Prostate gland (tissue), 2 donors: ENCODE data around the gene DGKI. TPM values are rescaled to one million over a fixed set of nuclear protein-coding genes. Genes with fewer than 3 reads are reported as not detected.

Experiments
- DNase-seq: peaks from one replicate; pipeline ENCODE4 v3.0.0-alpha.2; 2019; ENCODE audit warnings: low spot score
- H3K27ac ChIP-seq, 2 donors: fragments of 200-600 bp; sonication (generic); 2 replicates each; pipeline ENCODE4 v1.5.1; 2017 to 2019
- H3K27me3 ChIP-seq: fragments of 200-600 bp; sonication (generic); replicated peaks from 2 replicates; pipeline ENCODE4 v1.5.1; 2019; ENCODE audit not compliant: insufficient read depth
- H3K36me3 ChIP-seq, 2 donors: fragments of 200-600 bp; sonication (generic); 1 replicate in 1 of 2; 2 replicates in 1 of 2; pipeline versions ENCODE4 v1.5.1 to v1.8.1; 2017 to 2019
- H3K4me1 ChIP-seq: fragments of 200-600 bp; sonication (generic); replicated peaks from 2 replicates; pipeline ENCODE4 v1.5.1; 2019
- H3K4me3 ChIP-seq, 2 donors: fragments of 200-600 bp; sonication (generic); 2 replicates each; pipeline ENCODE4 v1.5.1; 2017 to 2019
- H3K9me3 ChIP-seq: fragments of 200-600 bp; sonication (generic); 2 replicates; pipeline ENCODE4 v1.5.1; 2017
- POLR2A ChIP-seq: fragments of 450-650 bp; IDR thresholded peaks from one replicate; pipeline ENCODE4 v1.6.1; 2016; ENCODE audit warnings: antibody characterized with exemption, mild to moderate bottlenecking
- POLR2AphosphoS5 ChIP-seq: sonication (generic); formaldehyde crosslinking; IDR thresholded peaks from one replicate; pipeline ENCODE4 v1.6.1; 2017; ENCODE audit warnings: antibody characterized with exemption
- WGBS: methylation state at CpG from one replicate; pipeline ENCODE4 v1.1.5; 2018; 5-methylcytosine and 5-hydroxymethylcytosine counted together
- intact Hi-C: fragments of 100-400 bp; cut with DNase I; formaldehyde crosslinking; loops from one replicate; pipeline ENCODE4 v1.14.2; 2022
- total RNA-seq, 2 donors: library from RNA; depleted of rRNA; stranded (reverse); fragments of >200 nt; gene quantifications; one replicate each; pipeline ENCODE4 v1.1.0, GENCODE V29; 2016
- TF ChIP-seq, protein P1 (sequence below), 4 experiments: fragments of 200-600 bp in 2 of 4; fragments of 450-650 bp in 2 of 4; sonication (generic) in 2 of 4; IDR thresholded peaks; 1 replicate in 3 of 4; 2 replicates in 1 of 4; pipeline ENCODE4 v1.5.1; 2016 to 2019; ENCODE audit warnings: antibody characterized with exemption in 4 of 4, mild to moderate bottlenecking in 2 of 4, moderate library complexity in 2 of 4

DGKI gene
- total RNA-seq, 2 donors from 2014 or later = 0.32 to 1.5 TPM

DNA sequence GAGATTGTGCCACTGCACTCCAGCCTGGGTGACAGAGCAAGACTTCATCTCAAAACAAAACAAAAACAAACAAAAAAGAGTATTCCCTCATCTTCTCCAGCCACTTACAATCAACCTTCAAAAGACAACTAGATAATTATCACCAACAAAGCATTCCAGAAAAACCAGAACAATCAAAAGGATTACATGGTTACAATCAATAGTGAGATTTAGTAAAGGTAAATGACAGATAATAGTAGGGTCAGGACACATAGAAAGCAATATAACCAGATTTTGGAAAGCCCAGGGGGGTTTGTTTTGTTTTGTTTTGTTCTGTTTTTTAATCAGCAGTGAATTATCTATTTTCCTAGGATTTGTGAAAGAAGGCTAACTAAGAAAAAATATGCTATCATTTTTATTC, 412.2 kb downstream of the DGKI start:
- Histone ChIP-seq H3K4me3 (no peak overlapping the region), H3K4me1 (no peaks in the 10 kb centered on the region), H3K27me3 (no peaks in the 10 kb centered on the region), H3K36me3 (no peaks in the 10 kb centered on the region), H3K27ac (no peak overlapping the region), H3K9me3 (no peaks in the 10 kb centered on the region)
- TF ChIP-seq POLR2A (no peak), POLR2AphosphoS5 (no peak)
- TF ChIP-seq, protein P1, sequence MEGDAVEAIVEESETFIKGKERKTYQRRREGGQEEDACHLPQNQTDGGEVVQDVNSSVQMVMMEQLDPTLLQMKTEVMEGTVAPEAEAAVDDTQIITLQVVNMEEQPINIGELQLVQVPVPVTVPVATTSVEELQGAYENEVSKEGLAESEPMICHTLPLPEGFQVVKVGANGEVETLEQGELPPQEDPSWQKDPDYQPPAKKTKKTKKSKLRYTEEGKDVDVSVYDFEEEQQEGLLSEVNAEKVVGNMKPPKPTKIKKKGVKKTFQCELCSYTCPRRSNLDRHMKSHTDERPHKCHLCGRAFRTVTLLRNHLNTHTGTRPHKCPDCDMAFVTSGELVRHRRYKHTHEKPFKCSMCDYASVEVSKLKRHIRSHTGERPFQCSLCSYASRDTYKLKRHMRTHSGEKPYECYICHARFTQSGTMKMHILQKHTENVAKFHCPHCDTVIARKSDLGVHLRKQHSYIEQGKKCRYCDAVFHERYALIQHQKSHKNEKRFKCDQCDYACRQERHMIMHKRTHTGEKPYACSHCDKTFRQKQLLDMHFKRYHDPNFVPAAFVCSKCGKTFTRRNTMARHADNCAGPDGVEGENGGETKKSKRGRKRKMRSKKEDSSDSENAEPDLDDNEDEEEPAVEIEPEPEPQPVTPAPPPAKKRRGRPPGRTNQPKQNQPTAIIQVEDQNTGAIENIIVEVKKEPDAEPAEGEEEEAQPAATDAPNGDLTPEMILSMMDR (IDR thresholded peaks at IDR 0.05) = no peak
- intact Hi-C loops = no loop called here
- DNase-seq = no peak

DNA sequence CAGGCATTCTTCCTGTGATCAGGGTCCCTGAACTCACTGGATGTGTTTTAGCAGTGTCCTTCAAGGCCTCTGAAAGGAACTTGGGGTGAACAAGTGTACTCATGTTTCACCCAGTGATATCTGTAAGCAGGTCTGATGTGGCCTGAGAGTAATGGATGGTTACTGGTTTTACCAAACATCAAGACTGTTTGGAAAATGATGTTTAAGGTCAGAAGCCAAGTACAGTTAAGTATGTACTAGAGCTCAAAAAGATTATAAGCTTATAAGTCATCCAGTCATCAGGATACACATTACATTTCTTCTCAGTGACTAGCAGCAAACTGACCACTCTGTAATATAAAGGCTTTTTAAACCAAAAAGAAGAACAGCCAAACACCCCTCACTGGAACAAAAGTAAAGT, 423.5 kb downstream of the DGKI start:
- no peaks in the 10 kb centered on the region for H3K9me3 ChIP-seq
- intact Hi-C loops = no loop called here
- no peaks in the 10 kb centered on the region for H3K4me1 ChIP-seq
- H3K4me3 ChIP-seq = no peak overlapping the region
- DNase-seq = no peak
- no peaks in the 10 kb centered on the region for H3K36me3 ChIP-seq
- H3K27ac ChIP-seq = no peak overlapping the region
- H3K27me3 ChIP-seq = no peaks in the 10 kb centered on the region
- TF ChIP-seq, protein P1 (IDR thresholded peaks at IDR 0.05) = no peak
- no peak for TF ChIP-seq POLR2AphosphoS5
- no peak for TF ChIP-seq POLR2A

DNA sequence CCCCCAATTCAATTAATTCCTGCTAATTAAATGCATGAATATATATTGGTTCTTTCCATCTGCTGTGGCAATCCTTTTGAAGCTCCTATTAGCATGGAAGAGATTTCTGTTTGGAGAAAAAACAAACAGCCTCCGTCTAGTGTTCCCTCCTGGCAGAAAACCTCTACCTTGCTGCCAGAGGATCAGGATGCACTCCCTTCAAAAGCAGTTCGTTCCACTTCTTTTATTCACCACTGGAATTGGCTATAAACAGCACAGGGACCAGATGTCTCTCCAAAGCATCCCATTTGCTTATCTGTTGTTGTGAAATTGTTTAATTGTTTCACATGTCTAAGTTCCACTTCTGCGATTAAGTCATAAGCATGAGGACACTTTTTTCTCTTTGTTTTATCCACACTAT, 425.4 kb downstream of the DGKI start:
- no peak for DNase-seq
- Histone ChIP-seq H3K4me3 (no peak overlapping the region), H3K27ac (peak overlapping the region in 1 of 2 donors; percentile 6), H3K9me3 (no peaks in the 10 kb centered on the region), H3K4me1 (no peaks in the 10 kb centered on the region), H3K36me3 (no peaks in the 10 kb centered on the region), H3K27me3 (no peaks in the 10 kb centered on the region)
- intact Hi-C loops = no loop called here
- 22% methylated on average over 3 of the region's 3 CpGs for WGBS
- TF ChIP-seq, protein P1 (IDR thresholded peaks at IDR 0.05) = no peak
- no peak for TF ChIP-seq POLR2AphosphoS5
- no peak for TF ChIP-seq POLR2A

DNA sequence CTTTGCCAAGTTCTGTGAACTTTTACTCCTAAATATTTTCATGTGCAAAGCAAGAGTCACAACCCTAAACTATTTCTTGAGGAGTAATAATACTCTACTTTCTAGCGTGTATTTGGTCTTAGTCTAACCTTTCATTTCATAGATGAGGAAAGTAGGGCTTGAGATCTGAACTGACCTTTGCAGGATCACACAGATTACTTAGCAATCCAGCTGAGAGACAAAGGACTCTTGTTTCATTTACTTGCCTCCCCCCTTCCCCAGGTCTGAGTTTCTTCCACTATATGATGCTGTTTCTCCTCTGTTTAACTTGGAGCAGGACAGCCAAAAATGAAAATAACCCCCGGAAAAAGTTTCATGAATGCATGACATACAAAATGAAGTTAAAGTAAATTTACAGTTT, 427.9 kb downstream of the DGKI start:
- Histone ChIP-seq H3K4me3 (no peak overlapping the region), H3K4me1 (no peaks in the 10 kb centered on the region), H3K9me3 (no peaks in the 10 kb centered on the region), H3K27ac (no peak overlapping the region), H3K27me3 (no peaks in the 10 kb centered on the region), H3K36me3 (no peaks in the 10 kb centered on the region)
- no peak for DNase-seq
- no peak for TF ChIP-seq POLR2A
- no peak for TF ChIP-seq POLR2AphosphoS5
- TF ChIP-seq, protein P1 (IDR thresholded peaks at IDR 0.05) = no peak
- intact Hi-C loops = no loop called here
- WGBS = 47% methylated on average over 2 of the region's 2 CpGs

DNA sequence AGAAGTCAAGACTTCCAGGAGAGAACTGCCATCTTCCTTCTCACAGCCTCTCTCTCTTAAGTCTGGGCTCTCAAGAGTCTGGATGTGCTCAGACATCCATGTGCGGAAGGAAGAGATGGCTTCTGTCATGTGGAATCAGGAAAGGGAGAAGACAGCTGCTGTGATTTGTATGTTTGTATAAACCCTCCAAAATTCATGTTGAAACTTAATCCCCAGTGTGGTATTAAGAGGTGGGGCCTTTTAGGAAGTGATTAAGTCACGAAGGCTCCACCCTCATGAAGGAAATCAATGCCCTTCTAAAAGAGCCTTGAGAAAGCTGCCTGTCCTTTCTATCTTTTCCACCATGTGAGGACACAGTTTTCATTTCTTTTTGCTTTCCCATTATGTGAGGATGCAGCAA, 429.3 kb downstream of the DGKI start:
- no peaks in the 10 kb centered on the region for H3K9me3 ChIP-seq
- H3K4me1 ChIP-seq = no peaks in the 10 kb centered on the region
- H3K27me3 ChIP-seq = no peaks in the 10 kb centered on the region
- intact Hi-C loops = no loop called here
- H3K27ac ChIP-seq = no peak overlapping the region
- TF ChIP-seq, protein P1 (IDR thresholded peaks at IDR 0.05) = no peak
- TF ChIP-seq POLR2A (no peak), POLR2AphosphoS5 (no peak)
- WGBS = 87% methylated on average over 2 of the region's 2 CpGs
- no peak for DNase-seq
- no peak overlapping the region for H3K4me3 ChIP-seq
- no peaks in the 10 kb centered on the region for H3K36me3 ChIP-seq
